GM23338 (cell line): Measurements from ENCODE around the gene TBCE. TPM values are rescaled to one million over a fixed set of nuclear protein-coding genes. Genes with fewer than 3 reads are reported as not detected.
A peak's percentile ranks its signal among the peaks of the same experiment; 100 is the strongest.

Experiments
- ATAC-seq: fragments of 200-7000 bp; cut with Tn5 transposase; 3 replicates; pipeline ENCODE4 v1.9.1; 2020
- DNase-seq: peaks from one replicate; pipeline ENCODE4 v3.0.0-alpha.2; 2015; ENCODE audit warnings: low spot score
- H2AFZ ChIP-seq: fragments of 200-600 bp; sonication (generic); 2 replicates; pipeline ENCODE4 v1.8.0; 2016; ENCODE audit warnings: antibody characterized with exemption, mild to moderate bottlenecking, moderate library complexity
- H3F3A ChIP-seq: fragments of 200-600 bp; sonication (generic); replicated peaks from 2 replicates; pipeline ENCODE4 v1.8.0; 2017; ENCODE audit warnings: antibody characterized with exemption, mixed run types, low read depth
- H3K27ac ChIP-seq: fragments of 200-600 bp; sonication (generic); 2 replicates; pipeline ENCODE4 v1.6.1; 2016; ENCODE audit warnings: low read depth
- H3K27me3 ChIP-seq: fragments of 200-600 bp; sonication (generic); 2 replicates; pipeline ENCODE4 v1.8.0; 2016; ENCODE audit warnings: mild to moderate bottlenecking, mixed run types, moderate library complexity; ENCODE audit not compliant: insufficient read depth
- H3K36me3 ChIP-seq: fragments of 200-600 bp; sonication (generic); 2 replicates; pipeline ENCODE4 v1.8.0; 2016; ENCODE audit warnings: mild to moderate bottlenecking; ENCODE audit not compliant: insufficient read depth
- H3K4me1 ChIP-seq: fragments of 200-600 bp; sonication (generic); 2 replicates; pipeline ENCODE4 v1.8.0; 2016; ENCODE audit warnings: mild to moderate bottlenecking, moderate library complexity; ENCODE audit not compliant: insufficient read depth
- H3K4me2 ChIP-seq: fragments of 200-600 bp; sonication (generic); 2 replicates; pipeline ENCODE4 v1.7.1; 2017; ENCODE audit warnings: mixed run types
- H3K4me3 ChIP-seq: fragments of 200-600 bp; sonication (generic); 2 replicates; pipeline ENCODE4 v1.6.1; 2016; ENCODE audit warnings: mixed run types
- H3K79me2 ChIP-seq: fragments of 200-600 bp; sonication (generic); replicated peaks from 2 replicates; pipeline ENCODE4 v1.8.0; 2017; ENCODE audit warnings: mild to moderate bottlenecking; ENCODE audit not compliant: insufficient read depth
- H3K9me2 ChIP-seq: fragments of 200-600 bp; sonication (generic); 2 replicates; pipeline ENCODE4 v1.8.0; 2017; ENCODE audit not compliant: insufficient read depth
- H4K20me1 ChIP-seq: fragments of 200-600 bp; sonication (generic); replicated peaks from 2 replicates; pipeline ENCODE4 v1.8.0; 2017; ENCODE audit warnings: mild to moderate bottlenecking; ENCODE audit not compliant: insufficient read depth
- H3K27ac Mint-ChIP-seq: 2 replicates; pipeline ENCODE4 v1.8.0; 2020; ENCODE audit warnings: inconsistent platforms, mild to moderate bottlenecking, moderate library complexity, mixed read lengths
- H3K27me3 Mint-ChIP-seq: 3 replicates; pipeline ENCODE4 v1.8.0; 2022; ENCODE audit warnings: low read depth, mild to moderate bottlenecking, moderate library complexity, mixed read lengths, inconsistent platforms; ENCODE audit not compliant: insufficient read depth, poor library complexity
- H3K36me3 Mint-ChIP-seq: 3 replicates; pipeline ENCODE4 v1.8.0; 2021; ENCODE audit warnings: low read depth, mild to moderate bottlenecking, inconsistent platforms, moderate library complexity, mixed read lengths
- H3K4me1 Mint-ChIP-seq: 3 replicates; pipeline ENCODE4 v1.8.0; 2020; ENCODE audit warnings: mild to moderate bottlenecking, inconsistent platforms, mixed read lengths
- H3K4me3 Mint-ChIP-seq: 3 replicates; pipeline ENCODE4 v1.8.0; 2021; ENCODE audit warnings: moderate library complexity, mild to moderate bottlenecking, inconsistent platforms, mixed read lengths
- H3K9me3 Mint-ChIP-seq: 3 replicates; pipeline ENCODE4 v1.8.0; 2020; ENCODE audit warnings: moderate library complexity, mild to moderate bottlenecking, inconsistent platforms, mixed read lengths
- CREB1 ChIP-seq: fragments of 250-450 bp; sonication (Bioruptor Pico); IDR thresholded peaks from 2 replicates; pipeline ENCODE4 v1.5.0; 2020; ENCODE audit warnings: low read depth, mild to moderate bottlenecking, moderate library complexity
- EZH2 ChIP-seq: fragments of 200-600 bp; sonication (generic); IDR thresholded peaks from one replicate; pipeline ENCODE4 v1.8.0; 2017; ENCODE audit warnings: antibody characterized with exemption, mild to moderate bottlenecking, low read depth; ENCODE audit not compliant: unreplicated experiment
- JUNB ChIP-seq: IDR thresholded peaks from one replicate; pipeline ENCODE4 v1.6.1; 2016; ENCODE audit warnings: antibody characterized with exemption; ENCODE audit not compliant: unreplicated experiment
- NANOG ChIP-seq: IDR thresholded peaks from 2 replicates; pipeline ENCODE4 v1.6.1; 2016; ENCODE audit warnings: antibody characterized with exemption, borderline replicate concordance
- STAT1 ChIP-seq: IDR thresholded peaks from one replicate; pipeline ENCODE4 v1.6.1; 2016; ENCODE audit warnings: antibody characterized with exemption; ENCODE audit not compliant: unreplicated experiment
- ZNF331 ChIP-seq: fragments of 250-450 bp; sonication (Bioruptor Pico); IDR thresholded peaks from 2 replicates; pipeline ENCODE4 v1.5.0; 2020; ENCODE audit warnings: low read depth, mild to moderate bottlenecking, moderate library complexity
- polyA plus RNA-seq: library from polyadenylated mRNA; unstranded; fragments of >200 nt; fragmentation: Nextera tagmentation; extraction: Ambion mirVana; gene quantifications from 2 replicates; pipeline ENCODE4 v1.2.1, GENCODE V29; 2016
- total RNA-seq: library from RNA; depleted of rRNA; stranded (reverse); fragments of >200 nt; shearing (Covaris generic); gene quantifications from 2 replicates; pipeline ENCODE4 v1.2.3, GENCODE V29; 2014
- TF ChIP-seq, protein P1 (sequence below): IDR thresholded peaks from one replicate; pipeline ENCODE4 v1.6.1; 2018; ENCODE audit warnings: antibody characterized with exemption; ENCODE audit not compliant: unreplicated experiment
- TF ChIP-seq, protein P2 (sequence below), 2 experiments: fragments of 200-600 bp in 1 of 2; sonication (generic) in 1 of 2; conservative IDR thresholded peaks; 2 replicates each; pipeline versions ENCODE4 v1.5.1 to v1.6.1; 2016 to 2017; ENCODE audit warnings: antibody characterized with exemption in 2 of 2, low read depth in 2 of 2, mild to moderate bottlenecking in 2 of 2, moderate library complexity in 1 of 2
- TF ChIP-seq, protein P3 (sequence below): fragments of 250-450 bp; sonication (Bioruptor Pico); IDR thresholded peaks from 2 replicates; pipeline ENCODE4 v1.5.0; 2020; ENCODE audit warnings: mild to moderate bottlenecking, moderate library complexity

TBCE gene
- total and polyA plus RNA-seq, 2 experiments from 2014 or later, result 42.7 to 64.8 TPM

DNA sequence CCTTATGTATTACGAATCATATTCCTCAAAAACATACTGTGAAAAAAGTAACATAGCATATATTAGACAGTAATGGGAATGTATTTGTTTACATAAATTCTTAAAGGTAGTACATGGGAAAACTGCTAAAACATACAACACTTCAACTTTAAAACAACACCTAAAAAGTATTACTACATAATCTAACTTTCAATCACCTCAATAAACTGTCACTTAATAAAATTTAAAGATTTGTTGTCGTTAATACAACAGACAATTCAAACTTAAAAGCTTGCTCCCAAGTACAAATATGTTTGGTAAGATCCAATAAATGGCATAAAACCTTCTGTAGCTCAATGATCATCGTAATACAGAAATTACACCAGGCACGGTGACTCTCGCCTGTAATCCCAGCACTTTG, 42.9 kb upstream of the TBCE start (continued):
- TF ChIP-seq, protein P1, sequence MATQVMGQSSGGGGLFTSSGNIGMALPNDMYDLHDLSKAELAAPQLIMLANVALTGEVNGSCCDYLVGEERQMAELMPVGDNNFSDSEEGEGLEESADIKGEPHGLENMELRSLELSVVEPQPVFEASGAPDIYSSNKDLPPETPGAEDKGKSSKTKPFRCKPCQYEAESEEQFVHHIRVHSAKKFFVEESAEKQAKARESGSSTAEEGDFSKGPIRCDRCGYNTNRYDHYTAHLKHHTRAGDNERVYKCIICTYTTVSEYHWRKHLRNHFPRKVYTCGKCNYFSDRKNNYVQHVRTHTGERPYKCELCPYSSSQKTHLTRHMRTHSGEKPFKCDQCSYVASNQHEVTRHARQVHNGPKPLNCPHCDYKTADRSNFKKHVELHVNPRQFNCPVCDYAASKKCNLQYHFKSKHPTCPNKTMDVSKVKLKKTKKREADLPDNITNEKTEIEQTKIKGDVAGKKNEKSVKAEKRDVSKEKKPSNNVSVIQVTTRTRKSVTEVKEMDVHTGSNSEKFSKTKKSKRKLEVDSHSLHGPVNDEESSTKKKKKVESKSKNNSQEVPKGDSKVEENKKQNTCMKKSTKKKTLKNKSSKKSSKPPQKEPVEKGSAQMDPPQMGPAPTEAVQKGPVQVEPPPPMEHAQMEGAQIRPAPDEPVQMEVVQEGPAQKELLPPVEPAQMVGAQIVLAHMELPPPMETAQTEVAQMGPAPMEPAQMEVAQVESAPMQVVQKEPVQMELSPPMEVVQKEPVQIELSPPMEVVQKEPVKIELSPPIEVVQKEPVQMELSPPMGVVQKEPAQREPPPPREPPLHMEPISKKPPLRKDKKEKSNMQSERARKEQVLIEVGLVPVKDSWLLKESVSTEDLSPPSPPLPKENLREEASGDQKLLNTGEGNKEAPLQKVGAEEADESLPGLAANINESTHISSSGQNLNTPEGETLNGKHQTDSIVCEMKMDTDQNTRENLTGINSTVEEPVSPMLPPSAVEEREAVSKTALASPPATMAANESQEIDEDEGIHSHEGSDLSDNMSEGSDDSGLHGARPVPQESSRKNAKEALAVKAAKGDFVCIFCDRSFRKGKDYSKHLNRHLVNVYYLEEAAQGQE, result no peak

DNA sequence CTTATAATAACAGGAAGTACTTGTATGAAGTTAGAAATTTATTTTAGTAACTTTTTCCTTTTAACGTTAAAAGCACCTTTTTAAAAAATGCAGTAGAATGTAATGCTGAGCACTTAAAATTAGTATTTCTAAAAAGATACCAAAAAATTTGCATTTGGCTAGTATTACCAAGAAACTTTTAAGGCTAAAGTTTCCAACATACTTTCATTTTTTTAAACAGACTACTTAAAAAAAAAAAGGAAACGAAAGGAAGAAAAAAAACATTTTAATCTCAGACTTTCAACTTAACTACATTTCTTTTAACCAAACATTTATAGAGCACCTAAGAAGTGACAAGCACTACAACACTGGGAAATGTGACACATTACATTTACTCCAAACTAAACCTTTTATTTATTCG, 42.1 kb upstream of the TBCE start:
- peaks cover 88% of the 10 kb centered on the region for H3K79me2 ChIP-seq
- no peaks in the 10 kb centered on the region for H3K36me3 ChIP-seq
- ATAC-seq, result no peak
- peaks cover 8% of the 10 kb centered on the region for H3K27me3 Mint-ChIP-seq
- H3K4me3 Mint-ChIP-seq, result peak overlapping the region; percentile 98; the same call in 2 of the 3 replicates
- peaks cover 13% of the 10 kb centered on the region; the same call in 1 of the 2 replicates for H3F3A ChIP-seq
- H3K4me3 ChIP-seq, result peak overlapping the region; percentile 80
- no peak for DNase-seq
- H2AFZ ChIP-seq, result no peak overlapping the region
- H3K4me1 ChIP-seq, result peaks cover 20% of the 10 kb centered on the region
- no peaks in the 10 kb centered on the region; the same call in 2 of the 3 replicates for H3K9me3 Mint-ChIP-seq
- no peak overlapping the region for H3K27ac ChIP-seq
- H3K9me2 ChIP-seq, result no peaks in the 10 kb centered on the region
- H3K27me3 ChIP-seq, result no peaks in the 10 kb centered on the region
- peaks cover 46% of the 10 kb centered on the region for H4K20me1 ChIP-seq
- peaks cover 21% of the 10 kb centered on the region; the same call in 2 of the 3 replicates for H3K4me1 Mint-ChIP-seq
- peak overlapping the region; percentile 78 for H3K4me2 ChIP-seq
- no peak overlapping the region for H3K27ac Mint-ChIP-seq
- peaks cover 35% of the 10 kb centered on the region for H3K36me3 Mint-ChIP-seq
- TF ChIP-seq, protein P2, sequence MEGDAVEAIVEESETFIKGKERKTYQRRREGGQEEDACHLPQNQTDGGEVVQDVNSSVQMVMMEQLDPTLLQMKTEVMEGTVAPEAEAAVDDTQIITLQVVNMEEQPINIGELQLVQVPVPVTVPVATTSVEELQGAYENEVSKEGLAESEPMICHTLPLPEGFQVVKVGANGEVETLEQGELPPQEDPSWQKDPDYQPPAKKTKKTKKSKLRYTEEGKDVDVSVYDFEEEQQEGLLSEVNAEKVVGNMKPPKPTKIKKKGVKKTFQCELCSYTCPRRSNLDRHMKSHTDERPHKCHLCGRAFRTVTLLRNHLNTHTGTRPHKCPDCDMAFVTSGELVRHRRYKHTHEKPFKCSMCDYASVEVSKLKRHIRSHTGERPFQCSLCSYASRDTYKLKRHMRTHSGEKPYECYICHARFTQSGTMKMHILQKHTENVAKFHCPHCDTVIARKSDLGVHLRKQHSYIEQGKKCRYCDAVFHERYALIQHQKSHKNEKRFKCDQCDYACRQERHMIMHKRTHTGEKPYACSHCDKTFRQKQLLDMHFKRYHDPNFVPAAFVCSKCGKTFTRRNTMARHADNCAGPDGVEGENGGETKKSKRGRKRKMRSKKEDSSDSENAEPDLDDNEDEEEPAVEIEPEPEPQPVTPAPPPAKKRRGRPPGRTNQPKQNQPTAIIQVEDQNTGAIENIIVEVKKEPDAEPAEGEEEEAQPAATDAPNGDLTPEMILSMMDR (conservative IDR thresholded peaks at IDR 0.05; ENCODE audit: low read depth in 2 of 2), result no peak
- TF ChIP-seq STAT1 (no peak), ZNF331 (no peak), CREB1 (no peak), EZH2 (no peak), JUNB (no peak), NANOG (no peak)
- TF ChIP-seq, protein P1, result no peak
- TF ChIP-seq, protein P3, sequence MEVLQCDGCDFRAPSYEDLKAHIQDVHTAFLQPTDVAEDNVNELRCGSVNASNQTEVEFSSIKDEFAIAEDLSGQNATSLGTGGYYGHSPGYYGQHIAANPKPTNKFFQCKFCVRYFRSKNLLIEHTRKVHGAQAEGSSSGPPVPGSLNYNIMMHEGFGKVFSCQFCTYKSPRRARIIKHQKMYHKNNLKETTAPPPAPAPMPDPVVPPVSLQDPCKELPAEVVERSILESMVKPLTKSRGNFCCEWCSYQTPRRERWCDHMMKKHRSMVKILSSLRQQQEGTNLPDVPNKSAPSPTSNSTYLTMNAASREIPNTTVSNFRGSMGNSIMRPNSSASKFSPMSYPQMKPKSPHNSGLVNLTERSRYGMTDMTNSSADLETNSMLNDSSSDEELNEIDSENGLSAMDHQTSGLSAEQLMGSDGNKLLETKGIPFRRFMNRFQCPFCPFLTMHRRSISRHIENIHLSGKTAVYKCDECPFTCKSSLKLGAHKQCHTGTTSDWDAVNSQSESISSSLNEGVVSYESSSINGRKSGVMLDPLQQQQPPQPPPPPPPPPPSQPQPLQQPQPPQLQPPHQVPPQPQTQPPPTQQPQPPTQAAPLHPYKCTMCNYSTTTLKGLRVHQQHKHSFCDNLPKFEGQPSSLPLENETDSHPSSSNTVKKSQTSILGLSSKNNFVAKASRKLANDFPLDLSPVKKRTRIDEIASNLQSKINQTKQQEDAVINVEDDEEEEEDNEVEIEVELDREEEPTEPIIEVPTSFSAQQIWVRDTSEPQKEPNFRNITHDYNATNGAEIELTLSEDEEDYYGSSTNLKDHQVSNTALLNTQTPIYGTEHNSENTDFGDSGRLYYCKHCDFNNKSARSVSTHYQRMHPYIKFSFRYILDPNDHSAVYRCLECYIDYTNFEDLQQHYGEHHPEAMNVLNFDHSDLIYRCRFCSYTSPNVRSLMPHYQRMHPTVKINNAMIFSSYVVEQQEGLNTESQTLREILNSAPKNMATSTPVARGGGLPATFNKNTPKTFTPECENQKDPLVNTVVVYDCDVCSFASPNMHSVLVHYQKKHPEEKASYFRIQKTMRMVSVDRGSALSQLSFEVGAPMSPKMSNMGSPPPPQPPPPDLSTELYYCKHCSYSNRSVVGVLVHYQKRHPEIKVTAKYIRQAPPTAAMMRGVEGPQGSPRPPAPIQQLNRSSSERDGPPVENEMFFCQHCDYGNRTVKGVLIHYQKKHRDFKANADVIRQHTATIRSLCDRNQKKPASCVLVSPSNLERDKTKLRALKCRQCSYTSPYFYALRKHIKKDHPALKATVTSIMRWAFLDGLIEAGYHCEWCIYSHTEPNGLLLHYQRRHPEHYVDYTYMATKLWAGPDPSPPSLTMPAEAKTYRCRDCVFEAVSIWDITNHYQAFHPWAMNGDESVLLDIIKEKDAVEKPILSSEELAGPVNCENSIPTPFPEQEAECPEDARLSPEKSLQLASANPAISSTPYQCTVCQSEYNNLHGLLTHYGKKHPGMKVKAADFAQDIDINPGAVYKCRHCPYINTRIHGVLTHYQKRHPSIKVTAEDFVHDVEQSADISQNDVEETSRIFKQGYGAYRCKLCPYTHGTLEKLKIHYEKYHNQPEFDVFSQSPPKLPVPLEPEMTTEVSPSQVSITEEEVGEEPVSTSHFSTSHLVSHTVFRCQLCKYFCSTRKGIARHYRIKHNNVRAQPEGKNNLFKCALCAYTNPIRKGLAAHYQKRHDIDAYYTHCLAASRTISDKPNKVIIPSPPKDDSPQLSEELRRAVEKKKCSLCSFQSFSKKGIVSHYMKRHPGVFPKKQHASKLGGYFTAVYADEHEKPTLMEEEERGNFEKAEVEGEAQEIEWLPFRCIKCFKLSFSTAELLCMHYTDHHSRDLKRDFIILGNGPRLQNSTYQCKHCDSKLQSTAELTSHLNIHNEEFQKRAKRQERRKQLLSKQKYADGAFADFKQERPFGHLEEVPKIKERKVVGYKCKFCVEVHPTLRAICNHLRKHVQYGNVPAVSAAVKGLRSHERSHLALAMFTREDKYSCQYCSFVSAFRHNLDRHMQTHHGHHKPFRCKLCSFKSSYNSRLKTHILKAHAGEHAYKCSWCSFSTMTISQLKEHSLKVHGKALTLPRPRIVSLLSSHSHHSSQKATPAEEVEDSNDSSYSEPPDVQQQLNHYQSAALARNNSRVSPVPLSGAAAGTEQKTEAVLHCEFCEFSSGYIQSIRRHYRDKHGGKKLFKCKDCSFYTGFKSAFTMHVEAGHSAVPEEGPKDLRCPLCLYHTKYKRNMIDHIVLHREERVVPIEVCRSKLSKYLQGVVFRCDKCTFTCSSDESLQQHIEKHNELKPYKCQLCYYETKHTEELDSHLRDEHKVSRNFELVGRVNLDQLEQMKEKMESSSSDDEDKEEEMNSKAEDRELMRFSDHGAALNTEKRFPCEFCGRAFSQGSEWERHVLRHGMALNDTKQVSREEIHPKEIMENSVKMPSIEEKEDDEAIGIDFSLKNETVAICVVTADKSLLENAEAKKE (CRISPR knock-in tag), result no peak
